H1 (cell line): ENCODE results near the gene PHOX2A. TPM values are rescaled to one million over a fixed set of nuclear protein-coding genes. Genes with fewer than 3 reads are reported as not detected.

ENCODE experiments used
- CTCF ChIA-PET: fragments of 300-600 bp; sonication (Branson Sonifier 250); formaldehyde crosslinking; loops from one replicate; lab custom pipeline; 2021; ENCODE audit not compliant: partially characterized antibody; lab: Charles Lee
- POLR2A ChIA-PET: fragments of 300-600 bp; sonication (Branson Sonifier 250); formaldehyde crosslinking; loops from one replicate; lab custom pipeline; 2021; ENCODE audit warnings: inconsistent platforms; ENCODE audit not compliant: partially characterized antibody; lab: Charles Lee
- DNase-seq, 2 experiments: peaks; one replicate each; pipeline versions ENCODE4 v3.0.0 to v3.0.0-alpha.2; 2010 to 2022; ENCODE audit warnings: low spot score in 2 of 2, low read depth in 1 of 2, mixed read lengths in 1 of 2
- FAIRE-seq: peaks from 2 replicates; lab custom pipeline; 2011; peaks lifted over from hg19 to GRCh38; lab: Jason Lieb, UNC
- H2AFZ ChIP-seq: 2 replicates; pipeline ENCODE4 v1.8.1; 2012; ENCODE audit warnings: low read length, inconsistent platforms
- H2AK5ac ChIP-seq: 2 replicates; pipeline ENCODE4 v1.6.1; 2013; ENCODE audit warnings: low read depth, low read length
- H2BK120ac ChIP-seq: replicated peaks from 2 replicates; pipeline ENCODE3; 2013; ENCODE audit warnings: low read depth, low read length, inconsistent platforms
- H2BK12ac ChIP-seq: 2 replicates; pipeline ENCODE4 v1.6.1; 2013; ENCODE audit warnings: low read depth, low read length
- H2BK15ac ChIP-seq: 2 replicates; pipeline ENCODE4 v1.6.1; 2013; ENCODE audit warnings: low read length
- H2BK20ac ChIP-seq: 2 replicates; pipeline ENCODE4 v1.6.1; 2013; ENCODE audit warnings: low read length
- H2BK5ac ChIP-seq: 2 replicates; pipeline ENCODE4 v1.6.1; 2013; ENCODE audit warnings: low read depth, low read length
- H3K14ac ChIP-seq: 2 replicates; pipeline ENCODE4 v1.6.1; 2013; ENCODE audit warnings: inconsistent platforms; ENCODE audit not compliant: insufficient read length
- H3K18ac ChIP-seq: 2 replicates; pipeline ENCODE4 v1.6.1; 2013; ENCODE audit warnings: low read length; ENCODE audit errors: extremely low read depth
- H3K23ac ChIP-seq: 2 replicates; pipeline ENCODE4 v1.6.1; 2013; ENCODE audit warnings: inconsistent platforms; ENCODE audit not compliant: insufficient read length
- H3K23me2 ChIP-seq: 2 replicates; pipeline ENCODE4 v1.6.1; 2013; ENCODE audit warnings: low read depth, low read length
- H3K27ac ChIP-seq: 2 replicates; pipeline ENCODE4 v1.6.1; 2011; ENCODE audit warnings: low read depth, low read length, inconsistent platforms
- H3K27me3 ChIP-seq, 4 experiments: replicated peaks in 1 of 4; 1 replicate in 1 of 4; 2 replicates in 3 of 4; pipeline versions ENCODE4 v1.6.1 to v1.8.1; 2011 to 2013; ENCODE audit warnings: low read length in 3 of 4, mild to moderate bottlenecking in 3 of 4, inconsistent platforms in 2 of 4, mixed read lengths in 2 of 4, moderate library complexity in 1 of 4; ENCODE audit not compliant: control insufficient read depth in 3 of 4, insufficient read depth in 3 of 4; ENCODE audit errors: extremely low read depth in 1 of 4
- H3K36me3 ChIP-seq, 4 experiments: 2 replicates each; pipeline versions ENCODE4 v1.6.1 to v1.8.1; 2011 to 2013; ENCODE audit warnings: mild to moderate bottlenecking in 4 of 4, low read length in 3 of 4, moderate library complexity in 2 of 4, control low read depth in 1 of 4, inconsistent platforms in 1 of 4; ENCODE audit not compliant: insufficient read depth in 4 of 4, control insufficient read depth in 2 of 4
- H3K4ac ChIP-seq: replicated peaks from 2 replicates; pipeline ENCODE3; 2013; ENCODE audit warnings: low read length, low read depth, mixed read lengths, inconsistent platforms; ENCODE audit not compliant: insufficient read length
- H3K4me1 ChIP-seq, 4 experiments: replicated peaks in 1 of 4; 1 replicate in 1 of 4; 2 replicates in 3 of 4; pipeline versions ENCODE4 v1.6.1 to v1.8.1; 2011 to 2013; ENCODE audit warnings: low read length in 3 of 4, inconsistent platforms in 2 of 4, mixed read lengths in 1 of 4; ENCODE audit not compliant: insufficient read depth in 4 of 4, control insufficient read depth in 3 of 4
- H3K4me2 ChIP-seq, 2 experiments: 2 replicates each; pipeline versions ENCODE4 v1.6.1 to v1.8.1; 2011 to 2013; ENCODE audit warnings: low read depth in 2 of 2, low read length in 2 of 2, control low read depth in 1 of 2, inconsistent platforms in 1 of 2, mild to moderate bottlenecking in 1 of 2; ENCODE audit not compliant: insufficient read depth in 1 of 2
- H3K4me3 ChIP-seq, 4 experiments: fragments of 200-600, 300-600 bp in 1 of 4; sonication (generic), shearing (Covaris generic), sonication (Bioruptor Twin) in 1 of 4; 2 replicates each; pipeline versions ENCODE4 v1.5.1 to v1.8.1; 2011 to 2016; ENCODE audit warnings: low read length in 4 of 4, low read depth in 3 of 4, control low read depth in 2 of 4, inconsistent platforms in 2 of 4, mild to moderate bottlenecking in 2 of 4, mixed read lengths in 1 of 4, moderate library complexity in 1 of 4; ENCODE audit not compliant: insufficient read depth in 2 of 4; ENCODE audit errors: extremely low read depth in 1 of 4
- H3K56ac ChIP-seq: replicated peaks from 2 replicates; pipeline ENCODE3; 2013; ENCODE audit warnings: low read depth, mild to moderate bottlenecking, mixed read lengths, low read length, inconsistent platforms; ENCODE audit not compliant: insufficient read length
- H3K79me1 ChIP-seq: 2 replicates; pipeline ENCODE4 v1.6.1; 2013; ENCODE audit warnings: low read depth, low read length, control low read depth
- H3K79me2 ChIP-seq, 2 experiments: 2 replicates each; pipeline versions ENCODE4 v1.6.1 to v1.8.1; 2012 to 2013; ENCODE audit warnings: low read length in 2 of 2, mild to moderate bottlenecking in 2 of 2, inconsistent platforms in 1 of 2; ENCODE audit not compliant: insufficient read depth in 2 of 2, control insufficient read depth in 1 of 2
- H3K9ac ChIP-seq, 4 experiments: replicated peaks in 1 of 4; 1 replicate in 1 of 4; 2 replicates in 3 of 4; pipeline versions ENCODE4 v1.6.1 to v1.8.1; 2011 to 2013; ENCODE audit warnings: low read depth in 3 of 4, low read length in 3 of 4, control low read depth in 2 of 4, mild to moderate bottlenecking in 2 of 4, moderate library complexity in 2 of 4, inconsistent platforms in 1 of 4; ENCODE audit errors: extremely low read depth in 1 of 4
- H3K9me3 ChIP-seq, 2 experiments: 2 replicates each; pipeline versions ENCODE4 v1.6.1 to v1.8.1; 2012 to 2013; ENCODE audit warnings: mild to moderate bottlenecking in 2 of 2, moderate library complexity in 2 of 2, control low read depth in 1 of 2, inconsistent platforms in 1 of 2, low read depth in 1 of 2, low read length in 1 of 2, mixed read lengths in 1 of 2; ENCODE audit not compliant: insufficient read depth in 2 of 2
- H4K20me1 ChIP-seq, 2 experiments: replicated peaks in 1 of 2; 2 replicates each; pipeline versions ENCODE3 to v1.8.1; 2011 to 2013; ENCODE audit warnings: inconsistent platforms in 2 of 2, low read length in 2 of 2, mild to moderate bottlenecking in 1 of 2; ENCODE audit not compliant: insufficient read depth in 2 of 2, control insufficient read depth in 1 of 2
- H4K5ac ChIP-seq: 2 replicates; pipeline ENCODE4 v1.6.1; 2013; ENCODE audit warnings: low read length, low read depth, mixed read lengths, inconsistent platforms; ENCODE audit not compliant: insufficient read length
- H4K8ac ChIP-seq: 2 replicates; pipeline ENCODE4 v1.8.0; 2013; ENCODE audit warnings: mild to moderate bottlenecking, moderate library complexity, low read length, inconsistent platforms; ENCODE audit not compliant: insufficient read depth; ENCODE audit errors: extremely low read depth
- H4K91ac ChIP-seq: replicated peaks from 2 replicates; pipeline ENCODE3; 2013; ENCODE audit warnings: low read length, mixed read lengths, inconsistent platforms; ENCODE audit not compliant: insufficient read length
- ASH2L ChIP-seq: fragments of 200-600, 300-600 bp; sonication (generic); IDR thresholded peaks from one replicate; pipeline ENCODE4 v1.7.1; 2017; ENCODE audit warnings: low read length
- CHD1 ChIP-seq: IDR thresholded peaks from 2 replicates; pipeline ENCODE4 v1.6.1; 2012; ENCODE audit warnings: low read depth, low read length, improper control_type of control experiment
- NRF1 ChIP-seq: IDR thresholded peaks from 2 replicates; pipeline ENCODE4 v1.6.1; 2011; ENCODE audit warnings: mild to moderate bottlenecking, low read depth, low read length, improper control_type of control experiment
- WGBS, 2 experiments: shearing (Covaris generic) in 1 of 2; methylation state at CpG; one replicate each; pipeline versions ENCODE4 v1.1.6 to v1.1.7; 2013 to 2015; ENCODE audit warnings: low lambda C conversion rate in 2 of 2, mixed read lengths in 2 of 2, inconsistent platforms in 1 of 2, low coverage in 1 of 2, missing lambda C conversion rate in 1 of 2; ENCODE audit not compliant: insufficient replicate concordance in 2 of 2, insufficient coverage in 1 of 2, insufficient read length in 1 of 2; ENCODE audit errors: extremely low coverage in 1 of 2, missing lambda C conversion rate in 1 of 2; 5-methylcytosine and 5-hydroxymethylcytosine counted together
- polyA plus RNA-seq, 7 experiments: library from polyadenylated mRNA; depleted of rRNA in 3 of 7; stranded (reverse) in 5 of 7; unstranded in 2 of 7; fragments of >200 nt in 5 of 7; fragments of 200-250 nt in 2 of 7; gene quantifications; 1 replicate in 5 of 7; 2 replicates in 1 of 7; 4 replicates in 1 of 7; pipeline versions ENCODE4 v1.2.1 to v1.2.3, GENCODE V29; 2011 to 2013; ENCODE audit warnings: missing spikeins in 2 of 7, mixed read lengths in 2 of 7
- total RNA-seq: library from RNA; stranded (reverse); fragmentation: NEBNext Ultra II Directional; extraction: Animal tissue kit (Norgen Biotek cat#: 25700); gene quantifications from 2 replicates; pipeline ENCODE4 v1.2.1, GENCODE V29; 2021
- TF ChIP-seq, protein P1 (sequence below): IDR thresholded peaks from 2 replicates; pipeline ENCODE4 v1.6.1; 2012; ENCODE audit warnings: inconsistent platforms

Gene PHOX2A
- total and polyA plus RNA-seq, 2 of the 8 experiments (the other 6 are each of a cell fraction or from before 2014, with no cell fraction given): 0.67 TPM; not detected in 1

DNA sequence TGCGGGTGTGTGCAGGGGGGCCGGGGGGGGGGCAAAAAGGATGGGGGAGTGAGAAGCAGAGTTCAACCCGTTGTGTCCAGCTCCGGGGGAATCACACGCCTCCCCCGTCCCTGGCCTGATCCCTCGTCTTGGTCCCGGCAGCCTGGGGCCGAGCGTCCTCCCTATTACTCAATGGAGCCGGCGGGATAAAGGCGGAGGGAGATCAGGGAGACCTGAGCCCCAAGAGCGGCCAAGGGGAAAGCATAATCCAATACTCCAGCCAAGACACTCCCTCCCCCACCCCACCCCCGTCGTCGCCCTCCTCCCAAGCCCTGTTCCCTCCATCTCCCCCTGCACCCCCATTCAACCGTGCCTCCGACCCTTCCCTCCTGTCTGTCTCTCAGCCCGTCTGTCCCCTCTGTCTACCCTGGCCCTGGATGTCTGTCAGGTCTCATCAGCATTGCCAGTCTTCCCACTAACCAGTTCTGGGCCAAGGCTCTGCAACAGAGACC lies 2.6 kb downstream of the PHOX2A start:
- FAIRE-seq: no peak
- H2BK15ac ChIP-seq: no peak overlapping the region
- H3K4me3 ChIP-seq: peak overlapping the region in 1 of 4 experiments; percentile 60; a peak in 2 of 8 replicates
- ChIA-PET CTCF (interaction anchor here (0.6 to 10.0 kb wide), 6 partner anchors 13 to 190 kb away, joined by 3 to 101 read pairs (median 4); partner anchors contain the start of gene CLPB), POLR2A (interaction anchor here (1.7 to 7.7 kb wide), 2 partner anchors 16 to 129 kb away, joined by 7 to 160 read pairs; partner anchors contain the start of genes ANAPC15 and INPPL1)
- no peaks in the 10 kb centered on the region for H3K79me1 ChIP-seq
- H3K4ac ChIP-seq: no peak overlapping the region
- peaks cover 8 to 11% of the 10 kb centered on the region in 2 experiments for H4K20me1 ChIP-seq
- WGBS, 2 experiments: 11% methylated on average over 6 of the region's 20 CpGs; no CpG with 5 or more reads in 1 of the 2 experiments
- H3K23ac ChIP-seq: no peak overlapping the region
- no peak overlapping the region for H3K56ac ChIP-seq
- H2AFZ ChIP-seq: no peak overlapping the region
- TF ChIP-seq NRF1 (no peak), CHD1 (no peak), ASH2L (no peak)
- TF ChIP-seq, protein P1, sequence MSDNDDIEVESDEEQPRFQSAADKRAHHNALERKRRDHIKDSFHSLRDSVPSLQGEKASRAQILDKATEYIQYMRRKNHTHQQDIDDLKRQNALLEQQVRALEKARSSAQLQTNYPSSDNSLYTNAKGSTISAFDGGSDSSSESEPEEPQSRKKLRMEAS: no peak
- no peak overlapping the region for H2BK120ac ChIP-seq
- H2AK5ac ChIP-seq: no peak overlapping the region
- H2BK5ac ChIP-seq: no peak overlapping the region
- no peak overlapping the region for H3K14ac ChIP-seq
- H4K91ac ChIP-seq: no peak overlapping the region
- H3K23me2 ChIP-seq: peaks cover 20% of the 10 kb centered on the region; the same call in 1 of the 2 replicates
- peaks cover 2 to 10% (median 7%) of the 10 kb centered on the region in 4 experiments; a peak in 6 of 8 replicates for H3K36me3 ChIP-seq
- H3K4me1 ChIP-seq: peaks cover 5 to 40% (median 24%) of the 10 kb centered on the region in 4 experiments
- peak in 1 of 2 experiments; percentile 53 for DNase-seq
- no peak overlapping the region; the same call in 1 of the 2 replicates for H4K8ac ChIP-seq
- H2BK20ac ChIP-seq: no peak overlapping the region
- no peaks in the 10 kb centered on the region for H3K79me2 ChIP-seq
- H2BK12ac ChIP-seq: no peak overlapping the region
- no peak overlapping the region for H4K5ac ChIP-seq
- H3K18ac ChIP-seq: no peak overlapping the region
- no peak overlapping the region for H3K9ac ChIP-seq
- H3K4me2 ChIP-seq: peak overlapping the region; percentile 87 to 90; a peak in 3 of 4 replicates
- no peaks in the 10 kb centered on the region; a peak in 1 of 4 replicates for H3K9me3 ChIP-seq
- H3K27me3 ChIP-seq: peaks cover 62 to 78% (median 75%) of the 10 kb centered on the region in 4 experiments
- H3K27ac ChIP-seq: no peak overlapping the region
